Breast epithelium (tissue), 3 donors: ENCODE data around the gene WDR73.

Experiments
- POLR2A ChIP-seq: fragments of 450-650 bp; IDR thresholded peaks from one replicate; pipeline ENCODE4 v1.6.1; 2016; ENCODE audit warnings: antibody characterized with exemption, mild to moderate bottlenecking, moderate library complexity
- TF ChIP-seq, protein P1 (sequence below), 3 donors: fragments of 450-650 bp; IDR thresholded peaks; one replicate each; pipeline ENCODE4 v1.5.1; 2016 to 2017; ENCODE audit warnings: antibody characterized with exemption in 3 of 3, mild to moderate bottlenecking in 3 of 3, moderate library complexity in 3 of 3

- TF ChIP-seq POLR2A, result no peak
- TF ChIP-seq, protein P1, sequence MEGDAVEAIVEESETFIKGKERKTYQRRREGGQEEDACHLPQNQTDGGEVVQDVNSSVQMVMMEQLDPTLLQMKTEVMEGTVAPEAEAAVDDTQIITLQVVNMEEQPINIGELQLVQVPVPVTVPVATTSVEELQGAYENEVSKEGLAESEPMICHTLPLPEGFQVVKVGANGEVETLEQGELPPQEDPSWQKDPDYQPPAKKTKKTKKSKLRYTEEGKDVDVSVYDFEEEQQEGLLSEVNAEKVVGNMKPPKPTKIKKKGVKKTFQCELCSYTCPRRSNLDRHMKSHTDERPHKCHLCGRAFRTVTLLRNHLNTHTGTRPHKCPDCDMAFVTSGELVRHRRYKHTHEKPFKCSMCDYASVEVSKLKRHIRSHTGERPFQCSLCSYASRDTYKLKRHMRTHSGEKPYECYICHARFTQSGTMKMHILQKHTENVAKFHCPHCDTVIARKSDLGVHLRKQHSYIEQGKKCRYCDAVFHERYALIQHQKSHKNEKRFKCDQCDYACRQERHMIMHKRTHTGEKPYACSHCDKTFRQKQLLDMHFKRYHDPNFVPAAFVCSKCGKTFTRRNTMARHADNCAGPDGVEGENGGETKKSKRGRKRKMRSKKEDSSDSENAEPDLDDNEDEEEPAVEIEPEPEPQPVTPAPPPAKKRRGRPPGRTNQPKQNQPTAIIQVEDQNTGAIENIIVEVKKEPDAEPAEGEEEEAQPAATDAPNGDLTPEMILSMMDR (IDR thresholded peaks at IDR 0.05), result no peak
Observed at GRCh38 chr15:84648539-84648938, 5.5 kb downstream of the WDR73 start.
